Measurements from ENCODE around the gene ZBTB12. TPM values are rescaled to one million over a fixed set of nuclear protein-coding genes. Genes with fewer than 3 reads are reported as not detected.

Gene ZBTB12
- total and polyA plus RNA-seq, 9 of the 15 experiments (the other 6 are each of a cell fraction or from before 2014, with no cell fraction given): 0.03 to 12.4 (median 5.8) TPM; not detected in 1

DNA sequence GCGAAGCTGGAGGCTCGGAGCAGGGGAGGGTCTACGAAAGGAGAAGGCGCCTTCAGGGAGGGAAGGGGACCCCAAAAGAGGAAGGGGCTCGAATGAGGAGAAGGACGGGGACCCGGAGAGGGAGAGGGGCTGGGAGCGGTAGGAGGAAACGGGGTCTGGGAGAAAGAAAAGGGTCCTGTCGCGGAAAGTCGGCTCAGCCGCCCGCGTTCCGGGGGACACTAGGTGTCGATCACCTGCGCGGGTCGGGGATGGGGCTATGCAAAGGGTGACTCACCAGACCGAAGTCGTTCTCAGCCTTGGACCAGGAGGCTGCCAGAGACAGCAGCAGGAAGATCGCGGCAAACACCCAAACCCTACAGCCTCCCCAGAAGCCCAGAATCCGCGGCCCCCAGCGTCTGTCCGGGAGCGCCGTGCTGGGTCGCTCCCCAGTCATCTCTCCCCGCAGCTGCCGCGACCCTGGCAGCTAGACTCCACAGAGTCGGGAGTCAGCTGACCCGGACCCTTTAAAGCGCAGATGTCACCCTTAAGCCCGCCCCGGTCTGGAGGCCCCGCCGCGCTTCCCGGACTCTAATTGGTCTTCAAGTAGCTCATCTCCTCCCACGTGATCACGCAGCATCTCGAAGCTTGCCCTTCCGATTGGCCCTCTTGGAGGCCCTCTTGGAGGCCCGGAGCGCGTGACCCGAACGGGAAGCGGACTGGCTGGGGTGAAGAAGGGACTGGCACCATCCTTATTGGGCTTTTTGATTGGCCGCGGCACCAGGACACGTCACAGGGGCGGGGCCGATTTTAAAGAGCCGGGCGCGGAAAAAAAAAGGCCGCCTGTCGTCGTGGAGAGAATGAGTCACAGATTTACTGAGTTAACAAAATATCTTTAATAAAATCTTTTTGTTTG is 39.3 kb downstream of the ZBTB12 start, which contains the start of gene NEU1 (continued):
- no peak for TF ChIP-seq CSDE1 (IDR thresholded peaks at IDR 0.05)
- TF ChIP-seq CEBPG (CRISPR knock-in tag; IDR thresholded peaks at IDR 0.05): no peak
- TF ChIP-seq CEBPG (tag; conservative IDR thresholded peaks at IDR 0.05 in 1 of 2, IDR thresholded peaks at IDR 0.05 in 1 of 2): no peak
- no peak for TF ChIP-seq ETS2 (tag; IDR thresholded peaks at IDR 0.05; ENCODE audit: borderline replicate concordance, poor library complexity, severe bottlenecking)
- no peak for TF ChIP-seq ZMIZ1 (IDR thresholded peaks at IDR 0.05; ENCODE audit: low read depth in 2 of 2, low read length in 2 of 2)
- TF ChIP-seq ZNF311 (CRISPR knock-in tag; IDR thresholded peaks at IDR 0.05): no peak
- TF ChIP-seq LCOR (CRISPR knock-in tag; IDR thresholded peaks at IDR 0.05): peak; percentile 75; the same call in 1 of the 2 replicates
- TF ChIP-seq MYC (IDR thresholded peaks at IDR 0.05; ENCODE audit: low read depth, low read length): peak; percentile 86
- peak; percentile 86; the same call in 1 of the 2 replicates for TF ChIP-seq MYC (CRISPR knock-in tag; IDR thresholded peaks at IDR 0.05; ENCODE audit: borderline replicate concordance, low read depth)
- TF ChIP-seq CBFB (CRISPR knock-in tag; IDR thresholded peaks at IDR 0.05): peak; percentile 89
- peak; percentile 49; the same call in 1 of the 2 replicates for TF ChIP-seq ZNF57 (CRISPR knock-in tag; IDR thresholded peaks at IDR 0.05)
- no peak for TF ChIP-seq DLX4 (CRISPR knock-in tag; IDR thresholded peaks at IDR 0.05)
- peak; percentile 88; the same call in 1 of the 2 replicates for TF ChIP-seq NR4A1 (CRISPR knock-in tag; IDR thresholded peaks at IDR 0.05)
- no peak for TF ChIP-seq NR4A1 (tag; IDR thresholded peaks at IDR 0.05)
- no peak for TF ChIP-seq FOXJ3 (CRISPR knock-in tag; IDR thresholded peaks at IDR 0.05)
- peak; percentile 64 for TF ChIP-seq BCOR (IDR thresholded peaks at IDR 0.05)
- TF ChIP-seq HDAC8 (tag; IDR thresholded peaks at IDR 0.05): 0 out of 2 replicates have a peak, but pooled peaks have one; percentile 68
